HG03571 (cell line): ENCODE measurements around the gene CEP164.

Source experiments
- ATAC-seq: cut with Tn5 transposase; IDR thresholded peaks from one replicate; pipeline ENCODE4 v1.9.1; 2021; ENCODE audit not compliant: unreplicated experiment

The CEP164 gene

DNA sequence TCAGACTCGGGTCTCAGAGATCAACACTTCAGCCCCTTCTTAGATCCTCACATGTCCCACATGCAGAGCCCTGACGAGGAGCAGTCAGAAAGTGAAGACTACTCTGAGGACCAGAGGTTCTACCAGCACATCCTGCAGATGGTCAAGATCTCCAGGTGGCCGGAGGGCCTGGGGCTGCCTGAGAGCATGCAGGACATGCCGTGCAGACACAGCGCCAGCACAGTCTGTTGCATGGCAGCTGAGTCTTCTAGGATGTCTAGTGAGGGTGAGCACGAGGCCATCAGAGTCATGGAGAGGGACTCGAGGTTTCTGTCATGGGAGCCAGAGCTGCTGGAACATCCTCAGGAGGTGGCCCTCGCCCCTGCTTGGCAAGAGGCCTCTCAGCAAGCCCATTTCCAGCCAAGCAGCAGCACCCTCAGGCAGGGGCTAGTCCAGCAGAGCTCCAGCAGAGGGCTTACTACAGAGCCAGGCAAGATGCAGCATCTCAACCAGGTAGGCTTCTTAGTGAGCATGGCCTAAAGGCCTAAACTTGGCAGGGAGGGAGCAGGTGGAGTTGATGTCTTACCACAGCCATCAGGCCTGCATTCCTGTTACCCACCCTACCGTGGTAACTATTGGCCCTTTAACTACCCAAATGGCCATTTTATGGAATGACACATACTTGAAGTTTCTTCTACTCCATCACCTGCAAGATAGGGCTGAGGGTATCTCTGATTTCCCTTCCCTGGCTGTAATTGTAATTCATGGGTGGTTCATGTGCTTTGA, 28.7 kb downstream of the CEP164 start:
- no peak for ATAC-seq

DNA sequence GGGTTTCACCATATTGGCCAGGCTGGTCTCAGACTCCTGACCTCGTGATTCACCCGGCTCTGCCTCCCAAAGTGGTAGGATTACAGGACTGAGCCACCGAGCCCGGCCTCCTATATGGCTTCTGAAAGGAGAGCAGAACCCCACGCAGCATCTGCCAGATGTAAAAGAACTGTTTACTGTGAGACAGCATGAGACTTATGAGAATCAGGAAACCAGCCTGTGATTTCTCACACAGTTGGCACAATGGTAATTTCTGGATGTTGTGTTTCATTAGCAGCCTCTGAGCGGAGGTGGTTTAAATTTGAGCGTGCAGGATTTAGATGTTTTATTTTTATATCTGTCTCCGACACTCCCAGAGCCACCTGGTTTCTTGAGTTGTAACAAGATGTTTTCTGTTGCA, 33.8 kb downstream of the CEP164 start:
- no peak for ATAC-seq

DNA sequence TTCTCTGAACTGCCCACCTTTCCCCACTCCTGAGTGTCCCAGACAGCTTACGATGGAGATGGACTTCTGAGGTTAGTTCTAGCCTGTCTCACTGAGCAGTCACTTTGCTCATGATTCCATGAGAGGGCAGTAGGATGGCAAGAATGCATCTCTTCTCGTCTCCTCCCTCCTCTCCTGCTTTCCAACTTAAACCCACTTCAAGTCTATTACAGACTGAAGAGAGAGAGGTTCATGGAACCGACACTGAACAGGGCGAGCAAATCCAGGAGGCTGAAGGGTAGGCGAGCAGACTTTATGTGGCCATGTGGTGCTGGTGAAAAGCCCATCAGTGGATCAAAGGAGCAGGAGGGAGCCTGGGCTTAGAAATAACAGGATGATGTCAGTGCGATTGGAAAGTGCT, 38.6 kb downstream of the CEP164 start:
- no peak for ATAC-seq

DNA sequence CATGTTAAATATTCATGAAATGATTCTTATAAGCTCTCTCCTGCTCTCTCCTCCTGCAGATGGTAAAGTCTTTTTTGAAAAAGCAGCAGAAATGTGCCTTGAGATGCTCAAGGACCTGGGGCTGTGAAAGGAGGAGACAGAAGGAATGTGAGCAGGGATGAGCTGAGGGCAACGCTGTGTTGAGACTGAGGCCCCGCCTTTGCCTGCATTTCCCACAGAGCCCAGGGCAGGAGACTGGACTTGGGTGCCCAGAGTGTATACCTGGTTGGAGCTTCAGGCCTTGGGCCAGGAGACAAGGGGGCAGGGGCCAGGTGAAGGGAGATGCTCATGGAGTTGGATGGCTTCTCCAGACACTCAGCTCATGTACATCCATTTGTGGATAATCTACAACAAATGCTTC, 39.2 kb downstream of the CEP164 start:
- no peak for ATAC-seq

DNA sequence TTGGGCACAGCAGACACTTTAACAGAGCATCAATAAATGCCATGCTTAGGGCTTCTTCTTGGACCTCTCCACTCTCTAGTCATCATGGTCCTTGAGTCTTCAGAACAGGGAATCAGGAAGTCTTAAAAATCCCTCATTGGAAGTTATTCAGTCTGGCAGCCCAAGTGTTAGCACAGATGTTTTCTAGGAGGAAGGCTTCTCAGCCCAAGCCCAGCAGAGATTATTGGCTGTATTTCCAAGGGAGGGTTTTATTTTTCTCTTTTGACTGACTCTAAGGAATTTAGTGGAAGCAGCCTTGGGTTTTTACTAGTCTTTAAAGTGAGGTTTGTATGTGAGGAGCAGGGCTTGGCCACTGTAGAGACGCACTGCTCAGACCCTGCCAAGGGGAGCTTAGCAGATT, 41.9 kb downstream of the CEP164 start:
- ATAC-seq: no peak

DNA sequence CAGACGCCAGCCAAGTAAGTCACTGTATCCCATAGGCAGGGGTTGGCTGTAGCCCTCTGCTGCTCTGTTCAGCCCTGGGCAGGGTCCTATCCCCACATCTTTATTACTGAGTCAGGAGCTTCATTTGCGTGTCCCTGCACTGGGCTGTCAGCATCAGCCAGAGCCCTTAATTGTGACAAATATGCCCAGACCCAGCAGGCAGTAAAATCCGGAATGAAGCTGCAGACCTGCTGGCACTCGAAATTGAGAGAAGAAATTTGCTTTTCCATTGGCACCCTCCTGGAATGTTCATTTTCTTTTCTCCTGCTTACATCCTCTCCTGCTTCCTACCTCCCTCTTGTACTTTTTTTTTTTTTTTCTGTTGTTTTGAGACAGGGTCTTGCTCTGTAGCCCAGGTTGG, 43.8 kb downstream of the CEP164 start:
- no peak for ATAC-seq

DNA sequence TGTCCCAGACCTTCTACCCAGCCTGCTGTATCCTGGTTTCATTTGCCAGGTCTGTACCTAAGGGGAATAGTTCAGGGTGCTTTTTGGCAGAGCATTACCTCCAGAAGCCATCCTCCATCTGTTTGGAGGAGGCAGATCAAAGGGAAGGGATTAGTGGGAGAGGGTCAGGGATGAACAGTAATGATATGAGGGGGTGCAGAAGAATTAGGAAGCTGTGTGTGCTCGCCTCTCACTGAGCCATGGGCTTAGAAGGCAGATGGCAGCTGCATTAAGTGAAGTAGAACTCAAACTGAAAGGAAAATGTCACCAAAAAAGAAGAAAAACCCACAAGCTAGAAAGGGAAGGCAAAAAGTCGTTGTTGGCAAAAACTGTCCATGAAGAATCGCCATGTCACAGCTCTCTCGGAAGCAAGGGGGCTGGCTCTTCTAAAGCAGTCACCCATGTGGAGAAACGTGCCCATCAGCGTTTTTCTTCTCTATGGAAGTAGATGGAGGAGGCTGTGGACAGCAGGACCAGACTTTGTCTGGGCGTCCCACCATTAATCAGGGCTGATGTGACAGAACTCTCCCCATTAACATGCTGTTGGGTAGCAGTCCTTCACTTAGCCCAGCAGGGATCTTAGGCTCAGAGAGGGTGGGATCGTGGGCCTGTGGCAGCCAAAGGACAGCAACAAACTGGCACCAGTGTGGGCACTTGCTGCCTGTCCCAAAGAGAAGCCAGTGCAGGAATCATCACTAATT, 46.8 kb downstream of the CEP164 start:
- no peak for ATAC-seq

DNA sequence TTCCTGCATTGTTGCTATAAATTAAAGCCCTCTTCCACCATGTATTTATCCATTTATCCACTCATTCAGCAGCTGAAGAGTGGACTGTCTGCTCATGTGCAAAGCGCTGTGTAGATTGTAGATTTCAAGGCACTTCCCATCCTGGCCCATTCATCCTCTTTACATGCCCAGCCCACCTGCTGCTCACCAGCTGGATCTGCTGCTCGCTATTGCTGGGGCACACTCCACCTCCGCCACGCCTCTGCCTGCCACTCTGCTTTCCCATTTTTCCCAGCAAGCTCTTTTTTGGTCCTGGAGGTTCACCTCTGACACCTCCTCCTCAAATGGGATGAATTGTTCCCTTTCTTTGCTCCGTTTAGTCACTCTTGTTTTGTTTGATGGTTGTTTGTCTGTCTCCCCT, 48.3 kb downstream of the CEP164 start:
- ATAC-seq: no peak

DNA sequence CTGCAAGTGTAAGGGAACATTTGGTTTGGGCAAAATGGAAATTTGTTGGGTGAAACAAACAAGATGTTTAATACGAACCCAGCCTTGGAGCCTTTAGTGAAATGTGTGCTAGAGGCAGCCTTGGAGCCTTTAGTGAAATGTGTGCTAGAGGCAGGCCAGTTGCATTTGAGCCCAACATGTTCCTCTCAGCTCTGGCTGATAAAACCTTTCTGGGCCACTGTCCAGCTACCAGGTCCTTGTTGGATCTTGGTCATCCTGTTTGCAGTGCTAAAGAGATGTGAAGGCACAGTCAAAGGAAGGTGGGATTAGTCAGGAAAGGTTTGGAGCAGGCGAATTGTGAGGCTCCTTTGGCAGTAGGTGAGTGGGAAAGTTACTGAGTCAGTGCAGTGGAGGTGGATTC, 48.9 kb downstream of the CEP164 start:
- ATAC-seq: no peak

DNA sequence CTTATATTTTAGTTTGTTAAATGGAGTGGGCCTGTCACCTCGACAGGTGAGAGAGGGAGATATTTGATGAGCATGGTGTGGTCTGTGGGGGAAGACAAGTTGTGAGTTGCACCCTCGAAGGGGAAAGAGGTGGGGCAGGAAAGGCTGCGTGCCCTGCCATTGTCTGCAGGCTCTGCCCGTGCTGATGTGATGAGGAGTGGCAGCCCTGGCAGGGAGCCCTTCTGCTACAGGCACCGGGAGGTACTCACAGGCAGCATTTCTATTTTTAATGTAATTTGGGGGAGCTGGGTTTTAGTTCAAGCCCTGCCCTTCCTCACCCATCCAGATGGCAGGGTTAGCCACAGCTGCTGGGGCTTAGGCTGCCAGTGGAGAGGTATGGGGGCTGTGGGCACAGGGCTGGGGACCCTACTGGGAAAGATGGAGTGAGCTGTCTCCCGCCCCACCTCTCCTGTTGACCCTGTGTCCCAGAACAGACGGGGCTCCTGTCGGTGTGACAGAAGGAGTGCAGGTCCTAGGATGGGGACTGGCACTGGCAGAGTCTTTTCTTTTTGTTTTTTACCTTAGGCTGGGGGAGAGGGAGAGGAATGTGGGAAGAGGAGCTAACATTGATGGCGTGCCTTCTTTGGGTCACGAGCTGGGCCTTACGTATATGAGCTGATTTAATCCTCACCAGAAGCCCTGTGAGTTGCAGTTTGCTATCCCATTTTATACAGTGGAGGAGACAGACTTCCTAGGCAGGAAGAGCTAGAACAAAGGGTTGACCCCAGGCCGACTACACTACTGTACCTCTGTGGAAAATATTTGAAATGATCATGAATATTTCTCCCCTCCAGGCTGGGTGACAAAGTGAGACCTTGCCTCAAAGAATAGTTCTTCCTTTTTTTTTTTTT, 51.6 kb downstream of the CEP164 start:
- ATAC-seq: no peak

DNA sequence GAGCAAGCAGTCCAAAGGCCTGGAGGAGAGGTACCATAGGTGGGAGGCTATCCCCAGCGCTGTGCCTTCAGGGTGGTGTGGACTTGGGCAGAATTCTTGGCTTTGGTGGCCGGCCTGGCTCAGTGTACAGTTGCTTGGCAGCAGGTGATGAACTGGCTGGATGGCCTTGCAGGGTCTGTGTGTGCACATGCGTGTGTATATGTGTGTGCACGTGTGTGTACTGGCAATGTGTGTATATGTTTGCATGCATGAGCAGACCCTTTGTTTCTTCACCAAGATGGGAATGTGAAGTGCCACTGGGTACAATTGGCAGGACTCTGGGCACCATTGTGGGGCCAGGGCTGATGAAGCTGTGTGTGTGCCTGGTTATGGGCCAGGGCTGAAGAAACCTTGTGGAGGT, 53.0 kb downstream of the CEP164 start:
- no peak for ATAC-seq

DNA sequence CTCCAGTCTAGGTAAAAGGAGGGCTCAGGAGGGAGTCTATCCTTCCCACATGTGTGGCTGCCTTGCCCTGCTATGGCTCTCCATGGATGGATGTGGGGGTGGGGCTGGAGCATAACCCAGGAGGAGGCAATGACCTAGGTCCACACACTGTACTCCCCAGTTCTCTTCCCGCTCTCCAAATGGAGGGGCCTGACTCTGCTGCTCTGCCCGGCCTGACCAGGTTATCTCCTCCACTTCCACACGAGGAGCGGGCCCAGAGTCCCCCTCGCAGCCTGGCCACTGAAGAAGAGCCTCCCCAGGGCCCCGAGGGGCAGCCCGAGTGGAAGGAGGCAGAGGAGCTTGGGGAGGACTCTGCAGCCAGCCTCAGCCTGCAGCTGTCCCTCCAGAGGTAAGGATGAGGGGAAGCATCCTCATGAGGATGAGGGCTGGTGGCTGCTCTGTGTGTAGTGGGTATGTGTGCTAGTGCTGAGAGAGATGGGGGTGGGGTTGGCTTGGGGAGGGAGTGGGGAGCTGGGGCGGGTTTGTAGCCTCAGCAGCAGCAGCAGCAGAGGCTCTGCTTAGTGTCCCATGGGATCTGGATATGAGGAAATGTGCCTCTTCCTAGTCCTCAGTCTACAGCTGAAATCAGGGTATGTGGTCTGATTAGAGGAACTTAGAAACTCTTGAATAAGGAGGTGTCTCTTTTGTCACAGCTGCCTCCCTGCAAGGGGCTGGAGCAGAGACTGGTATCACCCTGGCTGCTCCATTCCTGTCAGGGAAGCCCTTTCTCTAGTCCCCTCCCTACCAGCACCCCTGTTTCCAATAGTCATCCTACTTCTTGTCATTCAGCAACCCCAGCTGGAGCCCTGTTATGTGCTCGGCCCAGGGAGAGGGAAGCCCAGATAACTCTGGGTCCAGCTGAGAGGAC, 54.1 kb downstream of the CEP164 start:
- no peak for ATAC-seq

DNA sequence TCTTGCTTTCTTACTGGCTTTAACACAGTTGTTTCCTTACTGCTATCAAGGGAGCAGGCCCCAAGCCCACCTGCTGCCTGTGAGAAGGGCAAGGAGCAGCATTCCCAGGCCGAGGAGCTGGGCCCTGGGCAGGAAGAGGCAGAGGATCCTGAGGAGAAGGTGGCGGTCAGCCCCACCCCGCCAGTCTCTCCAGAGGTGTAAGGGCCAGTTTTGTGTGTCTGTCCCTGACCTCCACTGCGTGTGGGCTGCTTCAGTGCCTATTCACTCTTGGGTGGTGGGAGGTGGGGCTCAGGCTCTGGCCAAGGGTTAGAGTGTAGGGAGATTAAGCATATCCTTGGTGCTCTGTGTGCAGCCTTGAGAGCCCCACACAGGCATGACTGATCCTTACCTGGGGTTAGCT, 55.1 kb downstream of the CEP164 start:
- ATAC-seq: no peak

DNA sequence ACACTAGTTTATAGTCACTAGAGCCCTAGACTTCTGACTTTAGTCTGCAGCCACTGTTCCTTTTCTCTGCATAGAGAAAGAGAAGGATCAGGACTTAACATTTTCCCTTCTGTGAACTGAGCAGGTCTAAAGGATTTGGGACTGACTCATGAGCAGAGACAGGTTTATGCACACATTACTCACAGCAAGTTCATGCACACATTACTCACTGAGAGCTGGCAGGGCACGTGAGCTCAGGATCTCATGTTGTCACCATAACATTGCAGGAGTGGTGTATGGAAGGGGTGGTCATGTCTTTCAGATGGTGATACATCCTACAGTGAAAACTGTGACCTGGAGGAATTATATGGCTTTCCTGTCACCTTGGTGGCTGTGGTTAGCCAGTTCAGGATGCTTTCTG, 56.4 kb downstream of the CEP164 start:
- ATAC-seq: no peak

DNA sequence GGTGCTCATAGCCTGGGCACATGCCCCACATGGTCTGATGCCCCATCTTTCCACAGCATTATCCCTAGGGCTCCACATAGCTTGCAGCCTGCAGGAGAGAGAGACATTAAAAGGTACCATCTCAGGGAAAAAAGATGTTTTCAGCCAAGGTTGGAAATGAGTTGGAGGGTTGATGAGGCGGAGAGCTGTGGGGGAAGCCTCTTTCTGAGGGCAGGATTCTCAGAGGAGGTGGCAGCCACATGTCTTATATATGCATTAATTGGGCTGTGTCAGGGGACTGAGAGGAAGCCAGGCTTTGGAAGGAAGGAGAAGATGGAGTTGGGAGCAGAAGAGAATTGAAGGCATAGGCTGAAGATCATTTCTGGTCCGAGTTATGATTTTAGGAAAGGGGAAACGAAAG, 57.8 kb downstream of the CEP164 start:
- no peak for ATAC-seq

DNA sequence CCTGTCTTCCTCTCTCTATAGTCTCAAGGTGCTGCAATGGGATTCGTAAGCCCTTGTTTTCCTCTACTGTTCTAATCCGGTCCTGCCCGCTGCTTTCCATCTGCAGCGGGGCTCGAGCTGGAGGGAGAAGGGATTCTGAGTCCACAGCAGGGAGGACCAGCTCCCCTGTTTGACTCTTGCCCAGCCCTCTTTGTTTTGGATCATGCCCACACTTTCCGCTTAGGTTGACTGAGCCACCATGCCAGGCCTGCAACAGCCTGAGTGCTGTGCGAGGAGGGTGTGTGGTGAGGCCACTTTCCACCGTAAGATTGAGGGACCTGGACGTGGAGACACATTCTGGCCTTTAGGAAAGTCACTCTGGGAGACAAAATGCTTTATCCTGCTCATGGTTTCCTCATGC, 58.3 kb downstream of the CEP164 start:
- ATAC-seq: no peak

DNA sequence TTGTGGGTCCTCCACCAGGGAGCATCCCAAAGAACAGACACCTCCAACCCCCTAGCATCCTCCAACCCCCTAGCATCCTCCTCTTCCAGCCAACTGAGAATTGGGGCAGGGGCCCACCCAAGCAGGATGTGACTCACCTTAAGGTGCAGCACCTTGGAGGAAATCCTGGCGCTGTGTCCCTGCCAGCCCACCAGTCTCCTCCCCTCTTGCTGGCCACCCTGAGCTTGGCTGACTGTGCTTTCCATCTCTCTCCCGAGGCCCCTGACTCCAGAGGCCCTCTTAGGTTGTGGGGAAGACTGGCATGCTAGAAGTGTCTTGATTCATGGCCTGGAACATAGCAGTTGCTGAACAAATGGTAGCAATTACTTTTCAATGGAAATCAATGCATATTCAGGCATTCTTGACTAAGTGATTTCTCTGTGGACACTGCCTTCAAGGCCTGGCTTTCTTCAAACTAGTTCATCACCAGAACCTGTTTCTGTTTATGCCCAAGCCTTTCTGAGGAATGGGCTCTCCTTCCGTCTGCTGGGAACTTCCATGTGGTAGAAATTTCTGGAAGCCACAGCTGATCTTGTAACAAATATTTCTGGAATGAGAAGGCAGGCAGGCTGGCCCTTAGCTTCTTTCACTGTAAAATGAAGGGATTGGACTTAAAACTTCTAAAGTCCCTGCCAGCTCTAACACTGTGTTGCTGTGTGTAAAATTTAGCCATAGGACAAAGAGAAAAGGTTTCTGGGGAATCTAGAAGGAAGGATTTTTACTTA, 60.5 kb downstream of the CEP164 start:
- no peak for ATAC-seq

DNA sequence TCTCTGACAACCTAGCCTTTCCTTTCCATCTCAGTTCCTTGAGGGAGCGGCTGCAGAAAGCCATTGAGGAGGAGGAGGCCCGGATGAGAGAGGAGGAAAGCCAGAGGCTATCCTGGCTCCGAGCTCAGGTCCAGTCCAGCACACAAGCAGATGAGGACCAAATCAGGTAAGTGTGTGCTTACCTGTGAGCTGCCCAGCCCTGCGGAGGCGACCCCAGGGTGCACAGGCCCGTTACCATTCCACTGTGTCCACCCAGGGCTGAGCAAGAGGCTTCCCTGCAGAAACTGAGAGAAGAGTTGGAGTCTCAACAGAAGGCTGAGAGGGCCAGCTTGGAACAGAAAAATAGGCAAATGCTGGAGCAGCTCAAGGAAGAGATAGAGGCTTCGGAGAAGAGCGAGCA, 63.1 kb downstream of the CEP164 start:
- no peak for ATAC-seq

DNA sequence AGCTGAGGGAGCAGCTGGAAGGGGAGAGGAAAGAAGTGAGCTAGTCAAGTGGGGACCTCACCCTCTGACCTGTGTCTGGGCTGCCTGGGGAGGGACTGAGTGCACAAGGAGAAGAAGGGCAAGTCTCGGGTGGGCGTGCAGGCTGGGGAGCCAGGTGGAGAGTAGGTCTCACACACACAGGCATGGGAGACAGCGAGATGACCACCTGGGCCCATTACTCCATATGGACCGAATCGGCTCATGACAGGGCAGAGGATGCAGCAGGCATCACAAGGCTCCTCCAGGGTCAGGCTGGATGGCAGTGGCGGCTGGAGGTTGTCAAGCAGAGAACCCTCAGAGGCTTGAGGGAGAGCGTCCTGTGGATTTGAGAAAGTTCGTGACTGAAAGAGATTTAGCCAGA, 63.5 kb downstream of the CEP164 start:
- ATAC-seq: no peak
